PC-9 (cell line): ENCODE measurements around the gene FUCA2. TPM values are rescaled to one million over a fixed set of nuclear protein-coding genes. Genes with fewer than 3 reads are reported as not detected.

ENCODE experiments used
- BruUV-seq: library from RNA; stranded (reverse); fragments of 400-500 nt; replicated peaks from 2 replicates; lab custom pipeline; 2021; lab: Mats Ljungman, UMichigan
- CTCF ChIA-PET: fragments of 300-600 bp; sonication (Branson Sonifier 250); formaldehyde crosslinking; loops from one replicate; lab custom pipeline; 2022; ENCODE audit warnings: antibody characterized with exemption; lab: Charles Lee
- POLR2A ChIA-PET: fragments of 300-600 bp; sonication (Branson Sonifier 250); formaldehyde crosslinking; loops from one replicate; lab custom pipeline; 2022; ENCODE audit warnings: antibody characterized with exemption; ENCODE audit not compliant: unreplicated experiment; lab: Charles Lee
- DNase-seq, 2 experiments: peaks; one replicate each; pipeline versions ENCODE4 v3.0.0 to v3.0.0-alpha.2; 2015 to 2022; ENCODE audit warnings: mixed read lengths in 1 of 2
- H2AFZ ChIP-seq: fragments of 200-600 bp; sonication (generic); 2 replicates; pipeline ENCODE4 v1.8.1; 2017; ENCODE audit warnings: antibody characterized with exemption
- H3F3A ChIP-seq: fragments of 200-600 bp; sonication (generic); 2 replicates; pipeline ENCODE4 v1.8.1; 2017; ENCODE audit warnings: antibody characterized with exemption, mild to moderate bottlenecking, low read depth; ENCODE audit not compliant: insufficient read depth
- H3K27ac ChIP-seq: fragments of 200-600 bp; sonication (generic); 2 replicates; pipeline ENCODE4 v1.6.1; 2016; ENCODE audit warnings: mixed run types
- H3K27me3 ChIP-seq: fragments of 200-600 bp; sonication (generic); 2 replicates; pipeline ENCODE4 v1.6.1; 2016; ENCODE audit warnings: low read depth, mixed run types; ENCODE audit not compliant: insufficient read depth
- H3K36me3 ChIP-seq: fragments of 200-600 bp; sonication (generic); 2 replicates; pipeline ENCODE4 v1.6.1; 2016; ENCODE audit warnings: low read depth, mixed run types
- H3K4me1 ChIP-seq: fragments of 200-600 bp; sonication (generic); replicated peaks from 2 replicates; pipeline ENCODE4 v1.6.1; 2016; ENCODE audit warnings: mixed run types; ENCODE audit not compliant: insufficient read depth
- H3K4me2 ChIP-seq: fragments of 200-600 bp; sonication (generic); 2 replicates; pipeline ENCODE4 v1.6.1; 2017; ENCODE audit warnings: mixed run types
- H3K4me3 ChIP-seq: fragments of 200-600 bp; sonication (generic); 2 replicates; pipeline ENCODE4 v1.6.1; 2016; ENCODE audit warnings: mixed run types
- H3K79me2 ChIP-seq: fragments of 200-600 bp; sonication (generic); 2 replicates; pipeline ENCODE4 v1.6.1; 2017; ENCODE audit warnings: low read depth, mixed run types
- H3K9me2 ChIP-seq: fragments of 200-600 bp; sonication (generic); 2 replicates; pipeline ENCODE4 v1.8.1; 2017; ENCODE audit warnings: mild to moderate bottlenecking; ENCODE audit not compliant: insufficient read depth
- H3K9me3 ChIP-seq: fragments of 200-600 bp; sonication (generic); 2 replicates; pipeline ENCODE4 v1.8.1; 2016; ENCODE audit warnings: low read depth; ENCODE audit not compliant: insufficient read depth
- H4K20me1 ChIP-seq: fragments of 200-600 bp; sonication (generic); 2 replicates; pipeline ENCODE4 v1.8.1; 2017; ENCODE audit not compliant: insufficient read depth
- CTCF ChIP-seq: fragments of 200-600 bp; sonication (generic); conservative IDR thresholded peaks from 2 replicates; pipeline ENCODE4 v1.6.1; 2017; ENCODE audit warnings: mixed run types, antibody characterized with exemption, mild to moderate bottlenecking, moderate library complexity
- EZH2 ChIP-seq: fragments of 200-600 bp; sonication (generic); IDR thresholded peaks from 2 replicates; pipeline ENCODE4 v1.8.0; 2017; ENCODE audit warnings: antibody characterized with exemption, low read depth
- intact Hi-C: fragments of 100-400 bp; cut with micrococcal nuclease; formaldehyde crosslinking; loops from one replicate; pipeline ENCODE4 v1.10.0; 2022; ENCODE audit not compliant: unreplicated experiment
- total RNA-seq: library from RNA; stranded (reverse); gene quantifications from 2 replicates; pipeline ENCODE4 v1.2.3, GENCODE V29; 2021

The FUCA2 gene
- total RNA-seq, 1 experiment from 2014 or later: 74.8 TPM

DNA sequence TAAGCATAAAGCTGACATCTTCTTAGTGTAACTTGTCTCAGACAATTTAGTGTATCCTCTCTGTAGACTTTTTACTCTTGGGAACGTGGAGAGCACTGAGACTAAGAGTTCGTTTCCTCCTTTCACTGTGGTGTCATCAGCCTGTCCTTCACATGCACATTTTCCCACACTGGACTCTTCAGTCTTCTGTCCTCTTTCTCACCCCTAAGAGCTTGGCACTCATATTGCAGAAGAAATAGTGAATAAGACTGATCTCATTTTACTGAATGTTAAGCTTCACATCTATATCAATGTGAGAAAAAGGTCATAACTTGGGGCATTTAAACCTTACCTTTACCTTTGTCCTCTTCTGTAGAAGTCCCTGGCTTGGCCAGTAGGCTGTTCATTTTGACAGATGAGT lies 25.6 kb downstream of the FUCA2 start:
- Histone ChIP-seq H3K9me3 (no peaks in the 10 kb centered on the region), H3K4me2 (no peak overlapping the region), H3F3A (no peaks in the 10 kb centered on the region; the same call in 1 of the 2 replicates), H3K4me3 (no peak overlapping the region), H3K9me2 (no peaks in the 10 kb centered on the region), H4K20me1 (no peaks in the 10 kb centered on the region), H3K4me1 (no peaks in the 10 kb centered on the region), H2AFZ (no peak overlapping the region), H3K27ac (no peak overlapping the region), H3K27me3 (no peaks in the 10 kb centered on the region), H3K36me3 (peaks cover 6% of the 10 kb centered on the region; the same call in 1 of the 2 replicates), H3K79me2 (no peaks in the 10 kb centered on the region)
- DNase-seq: no peak
- intact Hi-C loops: no loop called here
- BruUV-seq: no TSS peak
- POLR2A ChIA-PET: no interaction called here
- CTCF ChIA-PET: no interaction called here
- TF ChIP-seq CTCF: no peak
- TF ChIP-seq EZH2: no peak

GRCh38 chr6:143482593-143482992 lies 28.9 kb downstream of the FUCA2 start:
- no peak overlapping the region for H2AFZ ChIP-seq
- no peaks in the 10 kb centered on the region for H3K9me2 ChIP-seq
- H3K36me3 ChIP-seq: peaks cover 7% of the 10 kb centered on the region; the same call in 1 of the 2 replicates
- H3K79me2 ChIP-seq: no peaks in the 10 kb centered on the region
- H3K4me2 ChIP-seq: no peak overlapping the region
- ChIA-PET POLR2A (no interaction called here), CTCF (no interaction called here)
- no peak overlapping the region for H3K27ac ChIP-seq
- no peaks in the 10 kb centered on the region; the same call in 1 of the 2 replicates for H3F3A ChIP-seq
- H3K27me3 ChIP-seq: no peaks in the 10 kb centered on the region
- H3K4me1 ChIP-seq: no peaks in the 10 kb centered on the region
- H4K20me1 ChIP-seq: no peaks in the 10 kb centered on the region
- intact Hi-C loops: no loop called here
- no peaks in the 10 kb centered on the region for H3K9me3 ChIP-seq
- TF ChIP-seq EZH2 (no peak), CTCF (no peak)
- DNase-seq: no peak
- H3K4me3 ChIP-seq: no peak overlapping the region
- no TSS peak for BruUV-seq

GRCh38 chr6:143478479-143479062 lies 32.9 kb downstream of the FUCA2 start:
- intact Hi-C loops: no loop called here
- no peak overlapping the region for H3K4me3 ChIP-seq
- H3K27ac ChIP-seq: no peak overlapping the region
- TF ChIP-seq EZH2 (no peak), CTCF (no peak)
- H3F3A ChIP-seq: no peaks in the 10 kb centered on the region
- H3K27me3 ChIP-seq: no peaks in the 10 kb centered on the region
- BruUV-seq: no TSS peak
- ChIA-PET POLR2A (no interaction called here), CTCF (no interaction called here)
- H3K4me2 ChIP-seq: no peak overlapping the region
- H3K4me1 ChIP-seq: no peaks in the 10 kb centered on the region
- 0 out of 2 replicates have a peak, but pooled peaks cover 7% of the 10 kb centered on the region for H3K36me3 ChIP-seq
- no peaks in the 10 kb centered on the region for H3K79me2 ChIP-seq
- H4K20me1 ChIP-seq: no peaks in the 10 kb centered on the region
- no peak for DNase-seq
- no peaks in the 10 kb centered on the region for H3K9me3 ChIP-seq
- H2AFZ ChIP-seq: no peak overlapping the region
- H3K9me2 ChIP-seq: no peaks in the 10 kb centered on the region
